ENCODE measurements around the gene ZNF239.
"Not testable (repeated sequence)": the region's sequence is repeated elsewhere in the genome, so short reads cannot be mapped to it uniquely, and the experiment has no call there.

The ZNF239 gene

GRCh38 chr10:43574001-43574892 is at the start of gene ZNF239:
Gene ZNF239, minus strand, starts transcription at chr10:43574616. Its CDS starts 16,537 bp downstream, at chr10:43558079.
- DNase-seq = peak; percentile 37

DNA sequence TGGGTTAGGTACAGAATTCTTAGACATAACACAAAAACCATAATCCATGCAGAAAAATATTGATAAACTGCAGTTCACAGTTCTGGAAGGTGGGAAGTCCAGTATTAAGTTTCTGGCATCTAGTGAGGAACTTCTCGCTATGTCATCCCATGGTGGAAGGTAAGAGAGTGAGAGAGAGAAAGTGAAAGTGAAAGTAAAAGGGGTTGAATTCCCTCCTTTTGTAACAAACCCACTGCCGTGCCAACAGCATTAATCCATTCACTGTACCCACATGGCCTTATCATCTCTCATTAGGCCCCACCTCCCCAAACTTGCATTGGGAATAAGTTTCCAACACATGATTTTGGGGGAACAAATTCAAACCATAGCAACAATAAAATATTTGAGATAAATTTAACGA is 48.9 kb upstream of the ZNF239 start:
- DNase-seq = no peak

- no peak for DNase-seq
Observed at GRCh38 chr10:43622038-43622437, 47.6 kb upstream of the ZNF239 start.

- DNase-seq = no peak
Observed at GRCh38 chr10:43619368-43619767, 45.0 kb upstream of the ZNF239 start.

GRCh38 chr10:43616697-43617370 is 42.4 kb upstream of the ZNF239 start:
- no peak for DNase-seq

DNA sequence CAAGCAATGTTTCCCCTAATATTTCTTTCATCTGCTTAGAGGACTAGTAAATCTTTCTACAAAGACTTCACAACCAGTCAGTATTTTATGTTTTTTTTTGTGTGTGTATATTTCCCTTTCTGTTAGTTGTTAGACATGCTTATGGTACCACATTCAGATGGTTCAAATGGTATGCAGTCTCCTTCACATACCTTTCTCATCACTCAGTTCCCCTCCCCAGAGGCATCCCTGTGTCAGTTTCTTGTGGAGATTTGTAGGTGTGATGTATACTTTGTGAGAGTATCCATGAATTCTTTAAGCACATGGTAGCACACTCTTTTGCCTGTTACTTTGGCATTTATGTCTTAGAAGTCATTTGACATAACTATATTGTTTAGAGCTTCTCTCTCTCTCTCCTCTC is 36.2 kb upstream of the ZNF239 start:
- DNase-seq = no peak

- no peak for DNase-seq
Observed at GRCh38 chr10:43607199-43607573, 32.8 kb upstream of the ZNF239 start.

GRCh38 chr10:43606323-43607198 is 32.1 kb upstream of the ZNF239 start, which contains the start of gene ZNF485:
Gene ZNF485, plus strand, starts transcription at chr10:43606438. Its CDS starts 613 bp downstream, at chr10:43607051.
- DNase-seq = peak; percentile 28

- DNase-seq = no peak
Observed at GRCh38 chr10:43605850-43606322, 31.5 kb upstream of the ZNF239 start.

DNA sequence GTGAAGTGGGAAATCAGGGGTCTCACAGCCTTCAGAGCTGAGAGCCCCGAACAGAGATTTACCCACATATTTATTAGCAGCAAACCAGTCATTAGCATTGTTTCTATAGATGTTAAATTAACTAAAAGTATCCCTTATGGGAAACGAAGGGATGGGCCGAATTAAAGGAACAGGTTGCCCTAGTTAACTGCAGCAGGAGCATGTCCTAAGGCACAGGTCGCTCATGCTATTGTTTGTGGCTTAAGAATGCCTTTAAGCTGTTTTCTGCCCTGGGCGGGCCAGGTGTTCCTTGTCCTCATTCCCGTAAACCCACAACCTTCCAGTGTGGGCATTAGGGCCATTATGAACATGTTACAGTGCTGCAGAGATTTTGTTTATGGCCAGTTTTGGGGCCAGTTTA is 27.2 kb upstream of the ZNF239 start:
- not testable (repeated sequence) for DNase-seq

DNA sequence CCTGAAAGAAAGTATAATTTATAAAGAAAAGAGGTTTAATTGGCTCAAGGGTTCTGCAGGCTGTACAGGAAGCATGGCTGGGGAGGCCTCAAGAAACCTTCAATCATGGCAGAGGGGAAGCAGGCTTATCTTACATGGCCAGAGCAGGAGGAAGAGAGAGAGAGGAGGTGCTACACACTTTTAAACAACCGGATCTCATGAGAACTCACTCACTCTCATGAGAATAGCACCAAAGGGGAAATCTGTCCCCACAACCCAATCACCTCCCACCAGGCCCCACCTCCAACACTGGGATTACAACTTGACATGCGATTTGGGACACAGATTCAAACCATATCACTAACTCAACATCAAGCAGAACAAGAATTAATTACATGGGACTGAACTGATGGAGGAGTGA is 24.9 kb upstream of the ZNF239 start:
- no peak for DNase-seq

DNA sequence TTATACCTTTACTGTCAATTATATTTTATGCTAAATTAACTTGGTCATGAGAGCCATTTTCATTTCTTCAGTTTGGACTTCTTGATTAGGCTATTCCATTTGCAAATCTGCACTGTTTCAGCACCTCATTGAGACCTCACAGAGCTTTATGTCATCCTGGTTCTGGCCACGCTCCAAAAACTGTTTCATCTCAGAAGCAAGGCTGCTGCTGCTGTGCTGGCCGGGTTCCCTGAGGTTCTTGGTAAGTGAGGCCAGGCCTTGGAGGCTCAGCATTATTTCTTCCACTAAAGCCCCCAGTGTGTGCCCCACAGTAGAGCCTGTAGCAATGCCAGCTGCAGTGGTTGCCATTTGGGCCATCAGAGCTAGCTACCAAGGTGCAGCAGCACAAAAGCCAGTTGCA is 24.0 kb upstream of the ZNF239 start:
- no peak for DNase-seq

DNA sequence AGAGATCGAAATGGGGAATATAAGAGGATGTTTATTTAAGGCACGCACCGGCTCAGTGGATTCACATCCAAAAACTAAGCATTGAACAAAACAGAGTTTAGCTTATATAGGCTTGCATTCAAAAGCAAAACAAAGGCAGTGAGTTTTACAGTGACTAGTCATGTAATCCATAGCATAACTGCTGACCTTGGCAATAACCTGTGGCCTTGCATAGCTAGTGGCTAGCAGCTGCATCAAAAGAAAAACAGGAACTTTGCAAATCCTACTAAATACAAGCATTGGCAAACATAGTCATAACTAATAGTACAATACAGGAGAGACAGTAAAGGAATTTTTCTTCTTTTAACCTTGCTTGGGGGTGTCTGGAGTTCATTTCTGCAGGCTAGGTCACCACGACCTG is 22.1 kb upstream of the ZNF239 start:
- DNase-seq = no peak

DNA sequence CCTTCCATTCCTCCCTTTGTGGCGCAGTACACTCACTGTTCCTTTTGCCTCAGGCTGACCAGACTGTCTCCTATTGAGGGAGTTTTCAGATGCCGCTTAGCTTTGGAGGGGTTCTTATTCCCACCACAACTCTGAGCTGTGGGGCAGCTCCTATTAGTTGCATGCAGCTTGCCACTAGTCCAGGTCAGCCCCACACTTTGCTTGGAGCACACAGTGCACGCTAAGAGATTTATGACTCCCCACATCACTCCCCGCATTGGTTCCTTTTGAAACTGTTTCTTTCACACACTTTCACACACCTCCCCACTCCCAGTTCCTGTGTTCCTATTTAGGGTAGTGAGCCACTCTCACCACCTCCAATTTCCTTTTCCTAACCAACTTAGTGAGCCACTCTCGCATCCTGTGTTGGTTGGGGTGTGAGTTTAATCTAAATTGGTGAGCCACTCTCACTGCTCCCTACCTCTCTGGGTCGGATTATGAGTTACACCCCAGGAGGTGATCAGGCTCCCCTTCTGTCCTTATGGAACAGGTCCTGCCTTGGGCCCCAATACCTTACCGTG is 21.4 kb upstream of the ZNF239 start:
- no peak for DNase-seq

DNA sequence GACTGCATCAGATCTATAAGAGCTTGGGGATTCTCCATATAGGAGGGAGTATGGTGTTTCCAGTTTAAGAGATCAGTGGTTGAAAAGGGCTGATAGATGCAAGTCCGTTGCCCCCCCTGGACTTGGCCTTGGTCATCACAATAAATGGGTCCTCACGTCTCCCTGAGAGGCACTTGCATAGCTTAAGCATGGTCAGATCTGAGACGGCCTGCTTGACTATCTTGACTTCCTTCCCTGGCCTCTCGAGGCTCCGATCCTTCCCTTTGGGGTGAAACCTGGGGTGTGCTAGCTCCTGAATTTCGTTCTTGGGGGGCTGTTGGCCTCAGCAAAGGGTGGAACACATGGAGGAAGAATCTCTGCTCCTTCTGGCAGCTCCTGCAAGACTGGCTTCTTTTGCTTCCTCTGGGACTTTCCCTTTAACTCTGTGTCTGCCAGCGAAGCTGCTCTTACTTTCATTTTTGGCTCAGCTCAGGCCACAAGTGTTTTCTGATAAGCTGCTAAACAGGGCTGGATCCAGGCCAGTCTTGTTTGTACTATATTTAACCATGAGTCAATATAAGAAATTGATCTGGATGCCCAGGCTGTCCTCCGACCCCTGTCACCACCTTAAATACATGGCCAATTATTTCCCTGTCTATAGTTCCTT is 20.7 kb upstream of the ZNF239 start:
- no peak for DNase-seq

- no peak for DNase-seq
Observed at GRCh38 chr10:43591303-43591904, 17.0 kb upstream of the ZNF239 start.

DNA sequence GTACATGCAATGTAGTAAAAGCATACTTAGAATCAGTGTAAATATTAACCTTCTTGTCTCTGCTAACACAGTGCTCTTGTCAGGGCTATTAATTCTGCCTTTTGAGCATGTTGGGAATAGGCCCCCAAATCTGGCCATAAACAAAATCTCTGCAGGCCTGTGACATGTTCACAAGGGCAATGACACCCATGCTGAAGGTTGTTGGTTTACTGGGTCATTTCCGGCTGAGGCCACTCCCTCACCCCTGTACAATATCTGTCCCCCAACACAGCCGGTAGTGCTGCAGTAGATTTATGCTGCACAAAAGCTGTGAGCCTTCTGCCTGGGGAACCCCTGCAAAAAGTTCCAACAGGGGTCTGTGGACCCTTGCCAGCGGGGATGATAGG is 12.3 kb upstream of the ZNF239 start:
- not testable (repeated sequence) for DNase-seq

DNA sequence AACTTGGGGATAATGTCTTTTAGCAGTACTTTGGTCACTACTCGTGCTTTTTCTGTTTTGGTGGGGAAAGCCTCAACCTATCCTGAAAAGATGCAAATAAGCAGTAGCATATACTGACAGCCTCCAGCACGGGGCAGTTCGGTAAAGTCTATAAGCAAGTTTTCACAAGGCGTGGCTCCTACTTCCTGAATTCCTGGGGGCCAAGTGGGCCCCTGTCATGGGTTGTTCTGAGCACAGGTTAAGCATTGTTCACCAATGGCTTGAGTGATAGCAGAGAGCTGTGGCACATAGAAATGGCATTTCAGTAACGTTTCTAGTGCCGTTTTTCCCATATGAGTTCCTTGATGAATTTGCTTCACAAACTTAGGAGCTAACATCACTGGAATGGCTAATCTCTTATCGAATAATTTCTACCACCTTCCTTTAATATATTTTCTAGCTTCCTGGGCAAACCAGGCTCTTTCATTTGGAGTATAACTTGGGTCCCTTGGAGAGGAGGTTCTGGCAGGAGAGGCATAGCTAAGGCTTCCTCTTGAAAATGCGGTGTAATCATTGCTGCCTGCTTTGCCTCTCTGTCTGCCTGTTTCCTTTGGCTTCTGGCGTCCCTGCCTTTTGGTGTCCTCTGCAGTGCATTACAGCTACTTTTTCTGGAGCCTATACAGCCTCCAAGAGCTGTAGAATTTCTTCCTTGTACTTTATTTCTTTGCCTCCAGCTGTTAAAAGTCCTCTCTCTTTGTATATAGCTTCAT is 11.7 kb upstream of the ZNF239 start:
- DNase-seq = no peak

GRCh38 chr10:43585046-43585445 is 10.6 kb upstream of the ZNF239 start:
- DNase-seq = no peak

- no peak for DNase-seq
Observed at GRCh38 chr10:43584051-43584450, 9.6 kb upstream of the ZNF239 start.

DNA sequence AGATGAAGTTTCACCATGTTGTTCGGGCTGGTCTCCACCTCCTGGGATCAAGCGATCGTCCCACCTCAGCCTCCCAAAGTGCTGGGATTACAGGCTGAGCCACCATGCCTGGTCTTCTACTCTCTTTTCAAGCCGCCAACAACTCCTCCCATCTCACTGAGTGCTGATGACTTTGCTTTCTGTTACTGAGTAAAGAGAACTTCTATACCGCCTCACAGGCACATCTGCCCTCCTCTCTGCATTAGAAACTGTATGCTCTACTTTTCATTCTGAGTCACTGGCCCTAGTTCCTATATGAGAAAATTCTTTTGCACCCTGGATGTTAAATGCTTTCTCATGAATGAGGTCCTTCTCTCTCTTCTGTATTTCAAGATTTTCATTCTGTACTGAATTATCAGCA is 2.2 kb upstream of the ZNF239 start:
- no peak for DNase-seq

All from NCI-H510A (cell line).